ENCODE results near the gene GRIA2.

DNA sequence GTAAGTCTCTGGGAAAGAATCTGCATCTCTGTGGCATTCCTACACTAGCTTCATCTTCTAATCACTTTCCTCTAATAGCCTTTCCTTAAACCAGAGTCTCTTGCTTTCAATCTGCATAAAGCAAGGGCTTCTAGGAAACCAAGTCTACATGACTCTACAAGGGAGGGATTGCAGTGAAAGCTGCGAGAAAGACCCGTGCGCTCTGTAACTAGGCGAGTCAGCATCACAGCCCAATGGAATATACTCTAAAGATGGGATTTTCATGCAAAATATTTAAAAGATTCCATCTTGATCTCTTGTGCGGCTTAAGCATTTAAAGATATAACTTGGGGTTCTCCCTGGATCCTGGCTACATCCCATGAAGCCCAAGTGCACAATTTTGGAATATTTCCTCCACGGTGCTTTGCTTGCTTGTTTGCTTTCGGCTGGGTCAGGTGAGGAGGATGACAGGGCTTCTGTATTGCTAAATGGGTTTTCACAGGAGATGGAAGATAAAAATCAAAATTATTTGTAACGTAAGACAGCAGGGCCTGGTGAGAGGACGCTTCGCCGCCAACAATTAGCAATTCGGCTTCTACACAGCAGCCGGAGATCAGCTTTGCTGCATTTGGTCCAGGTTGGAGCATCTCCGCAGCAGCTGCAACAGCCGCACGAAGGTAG, 687 bp upstream of the GRIA2 start:
- TF ChIP-seq, protein P1, sequence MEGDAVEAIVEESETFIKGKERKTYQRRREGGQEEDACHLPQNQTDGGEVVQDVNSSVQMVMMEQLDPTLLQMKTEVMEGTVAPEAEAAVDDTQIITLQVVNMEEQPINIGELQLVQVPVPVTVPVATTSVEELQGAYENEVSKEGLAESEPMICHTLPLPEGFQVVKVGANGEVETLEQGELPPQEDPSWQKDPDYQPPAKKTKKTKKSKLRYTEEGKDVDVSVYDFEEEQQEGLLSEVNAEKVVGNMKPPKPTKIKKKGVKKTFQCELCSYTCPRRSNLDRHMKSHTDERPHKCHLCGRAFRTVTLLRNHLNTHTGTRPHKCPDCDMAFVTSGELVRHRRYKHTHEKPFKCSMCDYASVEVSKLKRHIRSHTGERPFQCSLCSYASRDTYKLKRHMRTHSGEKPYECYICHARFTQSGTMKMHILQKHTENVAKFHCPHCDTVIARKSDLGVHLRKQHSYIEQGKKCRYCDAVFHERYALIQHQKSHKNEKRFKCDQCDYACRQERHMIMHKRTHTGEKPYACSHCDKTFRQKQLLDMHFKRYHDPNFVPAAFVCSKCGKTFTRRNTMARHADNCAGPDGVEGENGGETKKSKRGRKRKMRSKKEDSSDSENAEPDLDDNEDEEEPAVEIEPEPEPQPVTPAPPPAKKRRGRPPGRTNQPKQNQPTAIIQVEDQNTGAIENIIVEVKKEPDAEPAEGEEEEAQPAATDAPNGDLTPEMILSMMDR (tag by site-specific recombination; IDR thresholded peaks at IDR 0.05): no peak
- no peak for TF ChIP-seq ZBTB20 (tag by site-specific recombination; IDR thresholded peaks at IDR 0.05)
- no peak for TF ChIP-seq ZNF670 (tag by site-specific recombination; IDR thresholded peaks at IDR 0.05; ENCODE audit: low read depth)
- TF ChIP-seq, protein P2, sequence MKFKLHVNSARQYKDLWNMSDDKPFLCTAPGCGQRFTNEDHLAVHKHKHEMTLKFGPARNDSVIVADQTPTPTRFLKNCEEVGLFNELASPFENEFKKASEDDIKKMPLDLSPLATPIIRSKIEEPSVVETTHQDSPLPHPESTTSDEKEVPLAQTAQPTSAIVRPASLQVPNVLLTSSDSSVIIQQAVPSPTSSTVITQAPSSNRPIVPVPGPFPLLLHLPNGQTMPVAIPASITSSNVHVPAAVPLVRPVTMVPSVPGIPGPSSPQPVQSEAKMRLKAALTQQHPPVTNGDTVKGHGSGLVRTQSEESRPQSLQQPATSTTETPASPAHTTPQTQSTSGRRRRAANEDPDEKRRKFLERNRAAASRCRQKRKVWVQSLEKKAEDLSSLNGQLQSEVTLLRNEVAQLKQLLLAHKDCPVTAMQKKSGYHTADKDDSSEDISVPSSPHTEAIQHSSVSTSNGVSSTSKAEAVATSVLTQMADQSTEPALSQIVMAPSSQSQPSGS (tag by site-specific recombination; IDR thresholded peaks at IDR 0.05; ENCODE audit: low read depth): no peak
- TF ChIP-seq, protein P3, sequence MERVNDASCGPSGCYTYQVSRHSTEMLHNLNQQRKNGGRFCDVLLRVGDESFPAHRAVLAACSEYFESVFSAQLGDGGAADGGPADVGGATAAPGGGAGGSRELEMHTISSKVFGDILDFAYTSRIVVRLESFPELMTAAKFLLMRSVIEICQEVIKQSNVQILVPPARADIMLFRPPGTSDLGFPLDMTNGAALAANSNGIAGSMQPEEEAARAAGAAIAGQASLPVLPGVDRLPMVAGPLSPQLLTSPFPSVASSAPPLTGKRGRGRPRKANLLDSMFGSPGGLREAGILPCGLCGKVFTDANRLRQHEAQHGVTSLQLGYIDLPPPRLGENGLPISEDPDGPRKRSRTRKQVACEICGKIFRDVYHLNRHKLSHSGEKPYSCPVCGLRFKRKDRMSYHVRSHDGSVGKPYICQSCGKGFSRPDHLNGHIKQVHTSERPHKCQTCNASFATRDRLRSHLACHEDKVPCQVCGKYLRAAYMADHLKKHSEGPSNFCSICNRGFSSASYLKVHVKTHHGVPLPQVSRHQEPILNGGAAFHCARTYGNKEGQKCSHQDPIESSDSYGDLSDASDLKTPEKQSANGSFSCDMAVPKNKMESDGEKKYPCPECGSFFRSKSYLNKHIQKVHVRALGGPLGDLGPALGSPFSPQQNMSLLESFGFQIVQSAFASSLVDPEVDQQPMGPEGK (tag by site-specific recombination; IDR thresholded peaks at IDR 0.05): no peak
- no peak for TF ChIP-seq ZNF311 (tag by site-specific recombination; IDR thresholded peaks at IDR 0.05; ENCODE audit: borderline replicate concordance)
- TF ChIP-seq ZNF791 (tag by site-specific recombination; IDR thresholded peaks at IDR 0.05): no peak
- no peak for TF ChIP-seq ZNF549 (tag by site-specific recombination; IDR thresholded peaks at IDR 0.05)
- TF ChIP-seq ZNF555 (tag by site-specific recombination; conservative IDR thresholded peaks at IDR 0.05): no peak
- no peak for TF ChIP-seq ZNF350 (tag by site-specific recombination; IDR thresholded peaks at IDR 0.05)

Data from HEK293 (cell line).